Fibroblast of villous mesenchyme (primary cell): ENCODE measurements around the gene C17orf50. TPM values are rescaled to one million over a fixed set of nuclear protein-coding genes. Genes with fewer than 3 reads are reported as not detected.
"Not testable (repeated sequence)": the region's sequence is repeated elsewhere in the genome, so short reads cannot be mapped to it uniquely, and the experiment has no call there.

Source experiments
- DNase-seq: peaks from one replicate; pipeline ENCODE4 v3.0.0-alpha.2; 2010; ENCODE audit warnings: low read depth
- H3K4me3 ChIP-seq: 2 replicates; pipeline ENCODE4 v1.5.1; 2011; ENCODE audit warnings: low read depth, mild to moderate bottlenecking, low read length
- total RNA-seq: library from RNA; depleted of rRNA; stranded (reverse); fragments of >200 nt; gene quantifications from 2 replicates; pipeline ENCODE4 v1.2.3, GENCODE V29; 2012
- TF ChIP-seq, protein P1 (sequence below): IDR thresholded peaks from 2 replicates; pipeline ENCODE4 v1.5.1; 2012; ENCODE audit warnings: low read depth, mild to moderate bottlenecking, low read length; ENCODE audit not compliant: insufficient read depth

The C17orf50 gene
- total RNA-seq, 1 donor, result not detected

DNA sequence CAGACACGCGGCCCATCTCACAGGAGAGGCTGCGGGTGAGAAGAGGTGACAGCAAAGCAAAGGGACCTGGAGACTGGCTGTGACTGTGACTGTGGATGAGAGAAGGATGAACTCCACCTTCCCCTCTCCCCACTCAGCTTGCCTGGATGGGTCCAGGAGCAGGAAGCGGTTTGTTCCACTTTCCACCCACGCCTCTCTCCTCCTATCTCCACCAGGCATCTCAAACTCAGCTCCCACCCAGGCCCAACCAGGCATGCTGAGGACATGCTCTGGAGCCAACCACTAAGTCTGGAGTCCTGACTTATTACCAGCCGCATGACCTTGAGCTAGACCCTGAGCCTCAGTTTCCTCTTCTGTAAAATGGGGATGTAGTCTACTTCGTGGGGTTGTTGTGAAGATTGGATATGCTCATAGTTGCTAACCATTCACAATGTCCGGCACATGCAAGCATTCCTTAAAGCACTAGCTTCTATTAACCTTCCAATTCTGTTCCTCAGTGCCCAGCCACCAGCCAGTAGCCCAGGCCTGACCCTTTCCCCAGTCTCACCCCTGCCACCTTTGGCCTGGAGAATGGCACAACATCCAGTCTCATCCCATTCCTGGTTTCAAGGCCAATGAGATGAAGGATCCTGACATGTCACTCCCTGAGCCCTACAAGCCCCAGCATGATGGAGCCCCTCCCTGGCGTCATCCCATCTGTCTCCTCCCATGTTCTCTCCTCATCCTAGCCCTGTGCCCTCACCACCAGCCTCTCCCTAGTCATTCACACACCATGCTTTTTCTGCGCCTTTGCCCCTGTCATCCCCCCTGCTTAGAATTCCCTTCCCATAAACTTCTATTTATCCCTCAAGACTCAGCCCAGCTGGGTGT is 9.9 kb upstream of the C17orf50 start:
- H3K4me3 ChIP-seq, result no peak overlapping the region
- no peak for DNase-seq
- TF ChIP-seq, protein P1, sequence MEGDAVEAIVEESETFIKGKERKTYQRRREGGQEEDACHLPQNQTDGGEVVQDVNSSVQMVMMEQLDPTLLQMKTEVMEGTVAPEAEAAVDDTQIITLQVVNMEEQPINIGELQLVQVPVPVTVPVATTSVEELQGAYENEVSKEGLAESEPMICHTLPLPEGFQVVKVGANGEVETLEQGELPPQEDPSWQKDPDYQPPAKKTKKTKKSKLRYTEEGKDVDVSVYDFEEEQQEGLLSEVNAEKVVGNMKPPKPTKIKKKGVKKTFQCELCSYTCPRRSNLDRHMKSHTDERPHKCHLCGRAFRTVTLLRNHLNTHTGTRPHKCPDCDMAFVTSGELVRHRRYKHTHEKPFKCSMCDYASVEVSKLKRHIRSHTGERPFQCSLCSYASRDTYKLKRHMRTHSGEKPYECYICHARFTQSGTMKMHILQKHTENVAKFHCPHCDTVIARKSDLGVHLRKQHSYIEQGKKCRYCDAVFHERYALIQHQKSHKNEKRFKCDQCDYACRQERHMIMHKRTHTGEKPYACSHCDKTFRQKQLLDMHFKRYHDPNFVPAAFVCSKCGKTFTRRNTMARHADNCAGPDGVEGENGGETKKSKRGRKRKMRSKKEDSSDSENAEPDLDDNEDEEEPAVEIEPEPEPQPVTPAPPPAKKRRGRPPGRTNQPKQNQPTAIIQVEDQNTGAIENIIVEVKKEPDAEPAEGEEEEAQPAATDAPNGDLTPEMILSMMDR, result no peak

- not testable (repeated sequence) for DNase-seq, H3K4me3 ChIP-seq
These were observed 9.1 kb upstream of the C17orf50 start for GRCh38 chr17:35751541-35751940.

DNA sequence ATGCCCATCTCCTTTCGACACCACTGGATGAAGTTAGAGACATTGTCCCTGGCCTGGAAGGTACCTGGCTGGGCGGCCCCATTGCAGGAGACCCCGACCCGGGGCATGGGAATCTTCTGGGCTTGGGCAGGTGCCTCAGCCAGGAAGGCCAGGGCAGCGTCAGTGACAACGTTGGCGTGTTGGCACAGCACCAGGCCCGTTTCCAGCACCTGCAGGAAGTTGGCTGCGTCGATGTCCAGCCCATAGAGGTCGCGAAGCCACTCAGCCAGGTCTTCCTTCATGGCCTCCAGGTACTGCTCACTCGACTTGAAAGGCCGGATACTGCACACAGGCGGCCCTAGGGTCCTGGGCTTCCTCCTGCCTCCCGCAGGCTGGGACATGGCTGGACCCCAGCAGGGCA is 8.2 kb upstream of the C17orf50 start:
- no peak overlapping the region for H3K4me3 ChIP-seq
- DNase-seq, result no peak
- TF ChIP-seq, protein P1, result no peak

- TF ChIP-seq, protein P1, result no peak
- H3K4me3 ChIP-seq, result no peak within 1 kb of the TSS
- no peak for DNase-seq
These were observed 7.5 kb upstream of the C17orf50 start, which contains the start of gene GAS2L2 for GRCh38 chr17:35752945-35753764. GAS2L2 (minus strand) TSS chr17:35753239; CDS start chr17:35752850, 389 bp downstream.

DNA sequence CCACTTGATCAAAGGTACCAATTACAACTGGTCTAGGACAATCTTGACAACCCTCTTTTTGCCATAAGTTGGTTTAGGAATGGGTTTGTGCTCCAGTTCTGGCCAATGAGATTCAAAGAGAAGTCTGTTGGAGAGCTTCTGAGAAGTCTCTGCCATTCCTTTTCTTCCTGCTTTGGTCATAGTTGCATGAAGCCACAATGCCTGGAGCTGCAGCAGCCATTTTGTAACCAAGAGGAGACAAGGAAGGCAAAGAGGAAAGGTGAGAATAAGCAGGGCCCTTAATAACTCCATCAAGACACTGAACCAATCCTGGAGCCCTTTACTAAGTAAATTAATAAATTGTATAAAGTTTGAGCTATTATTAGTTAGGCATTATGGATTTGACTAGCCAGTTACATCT is 3.4 kb upstream of the C17orf50 start:
- TF ChIP-seq, protein P1, result no peak
- no peak for DNase-seq

GRCh38 chr17:35761601-35762000 is 914 bp downstream of the C17orf50 start:
- TF ChIP-seq, protein P1, result no peak

More for the DNA sequence above, 3.4 kb upstream of the C17orf50 start:
- no peak overlapping the region for H3K4me3 ChIP-seq

DNA sequence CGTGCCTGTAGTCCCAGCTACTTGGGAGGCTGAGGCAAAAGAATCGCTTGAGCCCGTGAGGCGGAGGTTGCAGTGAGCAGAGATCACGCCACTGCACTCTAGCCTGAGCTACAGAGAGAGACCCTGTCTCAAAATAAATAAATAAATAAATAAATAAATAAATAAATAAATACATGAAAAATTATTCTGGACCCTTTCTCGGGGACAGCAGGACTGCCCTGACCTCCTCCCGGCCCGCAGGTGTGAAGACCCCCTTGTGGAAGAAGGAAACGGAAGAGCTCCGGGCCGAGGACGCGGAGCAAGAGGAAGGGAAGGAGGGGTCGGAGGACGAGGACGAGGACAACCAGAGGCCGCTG is 3.1 kb downstream of the C17orf50 start:
- TF ChIP-seq, protein P1, result no peak
- H3K4me3 ChIP-seq, result peak overlapping the region; percentile 31
- DNase-seq, result no peak

More at GRCh38 chr17:35761601-35762000, 914 bp downstream of the C17orf50 start:
- no peak for DNase-seq
- H3K4me3 ChIP-seq, result no peak overlapping the region
